ENCODE data around the gene NR6A1.

NR6A1 gene

DNA sequence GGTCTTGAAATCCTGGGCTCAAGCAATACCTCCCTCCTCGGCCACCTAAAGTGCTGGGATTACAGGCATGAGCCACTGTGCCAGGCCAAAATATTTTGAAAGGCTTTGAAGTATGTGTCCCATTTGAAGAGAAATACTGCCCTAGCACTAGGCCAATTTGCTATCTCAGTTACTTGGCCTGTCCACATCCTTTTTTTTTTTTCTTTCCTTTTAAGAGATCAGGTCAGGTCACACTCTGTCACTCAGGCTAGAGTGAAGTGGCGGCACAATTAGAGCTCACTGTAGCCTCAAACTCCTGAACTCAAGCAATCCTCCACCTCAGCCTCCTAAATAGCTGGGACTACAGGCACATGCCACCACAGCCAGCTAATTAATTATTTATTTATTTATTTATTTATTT is 84.2 kb downstream of the NR6A1 start:
- H3K79me2 ChIP-seq (ENCODE audit: insufficient read depth, low read depth), result no peaks in the 10 kb centered on the region
- no peak overlapping the region for H3K9ac ChIP-seq
- no peaks in the 10 kb centered on the region for H3K36me3 ChIP-seq (ENCODE audit: insufficient read depth)
- no peak overlapping the region for H3K4me3 ChIP-seq (IDR thresholded peaks at IDR 0.05; ENCODE audit: insufficient read depth, low read depth, low read length)
- H3K4me1 ChIP-seq (ENCODE audit: low read depth, poor library complexity, severe bottlenecking), result no peaks in the 10 kb centered on the region
- no peak overlapping the region for H2AFZ ChIP-seq (ENCODE audit: low read depth)
- H3K27ac ChIP-seq, result no peak overlapping the region
- no peaks in the 10 kb centered on the region for H4K20me1 ChIP-seq (ENCODE audit: insufficient read depth)
- no peak overlapping the region for H3K4me2 ChIP-seq
- TF ChIP-seq CTCF (conservative IDR thresholded peaks at IDR 0.05; ENCODE audit: low read depth, low read length), result no peak
- no peaks in the 10 kb centered on the region for H3K27me3 ChIP-seq (ENCODE audit: insufficient read depth, low read depth)

DNA sequence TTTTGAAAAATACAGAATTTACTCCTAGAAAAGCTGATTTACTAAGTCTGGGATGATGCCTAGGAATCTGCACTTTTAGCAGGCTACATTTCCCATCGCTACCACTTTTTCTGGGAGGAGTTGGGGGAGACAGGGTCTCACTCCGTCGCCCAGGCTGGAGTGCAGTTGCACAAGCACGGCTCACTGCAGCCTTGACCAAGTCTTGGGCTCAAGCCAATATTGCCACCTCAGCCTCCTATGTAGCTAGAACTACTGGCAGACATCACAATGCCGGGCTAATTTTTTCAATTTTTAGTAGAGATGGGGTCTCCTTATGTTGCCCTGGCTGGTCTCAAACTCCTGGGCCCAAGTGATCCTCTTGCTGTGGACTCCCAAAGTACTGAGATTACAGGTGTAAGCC is 85.9 kb downstream of the NR6A1 start:
- Histone ChIP-seq H3K4me1 (ENCODE audit: low read depth, poor library complexity, severe bottlenecking) (no peaks in the 10 kb centered on the region), H4K20me1 (ENCODE audit: insufficient read depth) (no peaks in the 10 kb centered on the region), H3K9ac (no peak overlapping the region), H3K27ac (no peak overlapping the region), H3K4me2 (no peak overlapping the region), H3K27me3 (ENCODE audit: insufficient read depth, low read depth) (no peaks in the 10 kb centered on the region), H3K79me2 (ENCODE audit: insufficient read depth, low read depth) (no peaks in the 10 kb centered on the region), H3K4me3 (IDR thresholded peaks at IDR 0.05; ENCODE audit: insufficient read depth, low read depth, low read length) (no peak overlapping the region), H3K36me3 (ENCODE audit: insufficient read depth) (no peaks in the 10 kb centered on the region), H2AFZ (ENCODE audit: low read depth) (no peak overlapping the region)
- TF ChIP-seq CTCF (conservative IDR thresholded peaks at IDR 0.05; ENCODE audit: low read depth, low read length), result no peak

DNA sequence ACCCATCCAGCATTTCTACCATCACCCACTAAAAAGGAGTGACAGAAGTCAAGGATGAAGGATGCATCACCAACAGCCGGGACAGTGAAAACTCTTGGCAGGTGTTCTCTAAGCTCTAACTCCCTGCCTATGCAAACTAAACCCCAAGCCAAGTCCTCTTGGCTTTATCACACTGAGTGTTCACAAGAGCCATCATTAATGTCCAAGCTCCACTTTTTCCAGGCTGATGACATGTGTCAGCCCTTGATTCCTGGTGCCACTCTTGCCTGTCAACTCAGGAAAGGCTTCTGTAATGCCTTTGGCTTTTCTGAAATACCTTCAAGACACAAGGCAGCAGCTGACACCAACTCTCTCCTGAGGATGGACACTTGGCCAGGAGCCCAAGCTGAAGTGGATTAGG is 86.9 kb downstream of the NR6A1 start:
- no peak overlapping the region for H3K4me2 ChIP-seq
- no peak overlapping the region for H3K27ac ChIP-seq
- no peak overlapping the region for H2AFZ ChIP-seq (ENCODE audit: low read depth)
- no peak for TF ChIP-seq CTCF (conservative IDR thresholded peaks at IDR 0.05; ENCODE audit: low read depth, low read length)
- no peaks in the 10 kb centered on the region for H3K27me3 ChIP-seq (ENCODE audit: insufficient read depth, low read depth)
- no peaks in the 10 kb centered on the region for H3K4me1 ChIP-seq (ENCODE audit: low read depth, poor library complexity, severe bottlenecking)
- H3K4me3 ChIP-seq (IDR thresholded peaks at IDR 0.05; ENCODE audit: insufficient read depth, low read depth, low read length), result no peak overlapping the region
- no peaks in the 10 kb centered on the region for H3K79me2 ChIP-seq (ENCODE audit: insufficient read depth, low read depth)
- no peaks in the 10 kb centered on the region for H3K36me3 ChIP-seq (ENCODE audit: insufficient read depth)
- no peaks in the 10 kb centered on the region for H4K20me1 ChIP-seq (ENCODE audit: insufficient read depth)
- no peak overlapping the region for H3K9ac ChIP-seq

GRCh38 chr9:124683043-124683442 is 88.1 kb downstream of the NR6A1 start:
- H3K4me1 ChIP-seq (ENCODE audit: low read depth, poor library complexity, severe bottlenecking), result no peaks in the 10 kb centered on the region
- TF ChIP-seq CTCF (conservative IDR thresholded peaks at IDR 0.05; ENCODE audit: low read depth, low read length), result no peak
- no peak overlapping the region for H3K27ac ChIP-seq
- no peak overlapping the region for H3K4me2 ChIP-seq
- no peak overlapping the region for H2AFZ ChIP-seq (ENCODE audit: low read depth)
- H3K4me3 ChIP-seq (IDR thresholded peaks at IDR 0.05; ENCODE audit: insufficient read depth, low read depth, low read length), result no peak overlapping the region
- no peaks in the 10 kb centered on the region for H3K27me3 ChIP-seq (ENCODE audit: insufficient read depth, low read depth)
- H3K36me3 ChIP-seq (ENCODE audit: insufficient read depth), result no peaks in the 10 kb centered on the region
- H3K9ac ChIP-seq, result no peak overlapping the region
- no peaks in the 10 kb centered on the region for H3K79me2 ChIP-seq (ENCODE audit: insufficient read depth, low read depth)
- no peaks in the 10 kb centered on the region for H4K20me1 ChIP-seq (ENCODE audit: insufficient read depth)

Data from KMS-11 (cell line).